Osteocyte (in vitro differentiated cells): Measurements from ENCODE around the gene PADI3. TPM values are rescaled to one million over a fixed set of nuclear protein-coding genes. Genes with fewer than 3 reads are reported as not detected.
A peak's percentile ranks its signal among the peaks of the same experiment; 100 is the strongest.

Experiments
- DNase-seq: peaks from one replicate; pipeline ENCODE4 v3.0.0; 2021; ENCODE audit warnings: mixed read lengths; ENCODE audit not compliant: unreplicated experiment; ENCODE audit errors: extremely low spot score
- H3K27ac Mint-ChIP-seq: one replicate; pipeline ENCODE4 v1.8.0; 2021; ENCODE audit warnings: mild to moderate bottlenecking, mixed read lengths; ENCODE audit not compliant: unreplicated experiment
- H3K27me3 Mint-ChIP-seq: one replicate; pipeline ENCODE4 v1.8.0; 2021; ENCODE audit warnings: mixed read lengths; ENCODE audit not compliant: unreplicated experiment
- H3K36me3 Mint-ChIP-seq: one replicate; pipeline ENCODE4 v1.8.0; 2021; ENCODE audit warnings: mixed read lengths; ENCODE audit not compliant: unreplicated experiment
- H3K4me1 Mint-ChIP-seq: one replicate; pipeline ENCODE4 v1.8.0; 2021; ENCODE audit warnings: mixed read lengths; ENCODE audit not compliant: unreplicated experiment
- H3K4me3 Mint-ChIP-seq: one replicate; pipeline ENCODE4 v1.8.0; 2021; ENCODE audit warnings: mild to moderate bottlenecking, moderate library complexity, mixed read lengths; ENCODE audit not compliant: unreplicated experiment
- H3K9me3 Mint-ChIP-seq: one replicate; pipeline ENCODE4 v1.8.0; 2021; ENCODE audit warnings: mixed read lengths; ENCODE audit not compliant: unreplicated experiment
- CTCF ChIP-seq: fragments of 200-600 bp; sonication (generic); IDR thresholded peaks from 2 replicates; pipeline ENCODE4 v1.5.0; 2021; ENCODE audit warnings: antibody characterized with exemption, mild to moderate bottlenecking, moderate library complexity
- total RNA-seq: library from RNA; stranded (reverse); gene quantifications from 2 replicates; pipeline ENCODE4 v1.2.1, GENCODE V29; 2021

The PADI3 gene
- total RNA-seq, 1 donor from 2014 or later = 0.73 TPM

GRCh38 chr1:17313530-17314309 is 64.8 kb downstream of the PADI3 start:
- H3K4me1 Mint-ChIP-seq = peaks cover 46% of the 10 kb centered on the region
- no peak overlapping the region for H3K27ac Mint-ChIP-seq
- TF ChIP-seq CTCF = no peak
- no peaks in the 10 kb centered on the region for H3K36me3 Mint-ChIP-seq
- no peak for DNase-seq
- H3K4me3 Mint-ChIP-seq = no peak overlapping the region
- peaks cover 2% of the 10 kb centered on the region for H3K27me3 Mint-ChIP-seq
- H3K9me3 Mint-ChIP-seq = no peaks in the 10 kb centered on the region

DNA sequence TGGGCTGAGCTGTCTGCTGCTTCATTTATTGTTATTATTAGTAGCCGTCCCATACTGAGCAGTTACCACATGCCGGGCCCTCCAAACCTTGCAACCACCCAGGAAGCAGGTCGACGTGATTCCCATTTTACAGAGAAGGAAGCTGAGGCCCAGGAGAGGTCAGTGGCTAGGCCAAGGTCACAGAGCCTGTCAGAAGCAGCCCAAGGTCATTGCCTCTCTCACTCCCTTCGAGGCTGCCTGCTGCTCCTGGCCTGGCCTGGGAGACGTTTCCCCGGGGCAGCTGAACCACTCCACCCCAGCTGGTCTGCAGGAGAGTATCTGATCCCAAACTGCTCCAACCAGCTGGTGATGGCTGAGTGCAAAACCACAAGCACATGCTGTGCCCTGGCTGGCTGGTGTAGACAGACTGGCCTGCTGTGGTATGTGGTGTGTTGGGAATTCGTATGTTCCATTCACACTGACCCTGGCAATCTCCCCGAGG is 65.6 kb downstream of the PADI3 start:
- DNase-seq = no peak
- peaks cover 38% of the 10 kb centered on the region for H3K4me1 Mint-ChIP-seq
- no peaks in the 10 kb centered on the region for H3K9me3 Mint-ChIP-seq
- peak overlapping the region; percentile 50 for H3K27ac Mint-ChIP-seq
- no peak for TF ChIP-seq CTCF
- no peaks in the 10 kb centered on the region for H3K36me3 Mint-ChIP-seq
- peaks cover under 1% of the 10 kb centered on the region for H3K27me3 Mint-ChIP-seq
- no peak overlapping the region for H3K4me3 Mint-ChIP-seq

- Mint-ChIP-seq H3K27me3 (no peaks in the 10 kb centered on the region), H3K9me3 (no peaks in the 10 kb centered on the region), H3K4me3 (no peak overlapping the region), H3K27ac (peak overlapping the region; percentile 50), H3K4me1 (peaks cover 31% of the 10 kb centered on the region), H3K36me3 (no peaks in the 10 kb centered on the region)
- no peak for TF ChIP-seq CTCF
- DNase-seq = no peak
Observed at GRCh38 chr1:17315542-17316130, 66.7 kb downstream of the PADI3 start.

GRCh38 chr1:17316704-17317103 is 67.8 kb downstream of the PADI3 start:
- Mint-ChIP-seq H3K27me3 (peaks cover 3% of the 10 kb centered on the region), H3K36me3 (no peaks in the 10 kb centered on the region), H3K4me1 (peaks cover 31% of the 10 kb centered on the region), H3K9me3 (no peaks in the 10 kb centered on the region), H3K4me3 (no peak overlapping the region), H3K27ac (no peak overlapping the region)
- no peak for DNase-seq
- TF ChIP-seq CTCF = no peak

GRCh38 chr1:17318262-17318661 is 69.4 kb downstream of the PADI3 start:
- Mint-ChIP-seq H3K36me3 (no peaks in the 10 kb centered on the region), H3K9me3 (no peaks in the 10 kb centered on the region), H3K4me3 (no peak overlapping the region), H3K27me3 (peaks cover 9% of the 10 kb centered on the region), H3K4me1 (peaks cover 27% of the 10 kb centered on the region), H3K27ac (no peak overlapping the region)
- no peak for DNase-seq
- no peak for TF ChIP-seq CTCF
